Fibroblast of lung (primary cell): ENCODE measurements around the gene SAXO1. TPM values are rescaled to one million over a fixed set of nuclear protein-coding genes. Genes with fewer than 3 reads are reported as not detected.

Experiments
- DNase-seq, 2 donors: peaks; one replicate each; pipeline versions ENCODE4 v3.0.0 to v3.0.0-alpha.2; 2010; ENCODE audit warnings: low read depth in 2 of 2
- H2AFZ ChIP-seq: 2 replicates; pipeline ENCODE4 v1.5.1; 2012; ENCODE audit warnings: low read length, control low read depth, inconsistent platforms
- H3K27ac ChIP-seq: 2 replicates; pipeline ENCODE4 v1.5.1; 2011; ENCODE audit warnings: low read length, control low read depth; ENCODE audit not compliant: insufficient read depth
- H3K27me3 ChIP-seq: 2 replicates; pipeline ENCODE4 v1.5.1; 2011; ENCODE audit warnings: mild to moderate bottlenecking, low read length; ENCODE audit not compliant: control insufficient read depth, insufficient read depth
- H3K36me3 ChIP-seq: 2 replicates; pipeline ENCODE4 v1.5.1; 2011; ENCODE audit warnings: low read length; ENCODE audit not compliant: control insufficient read depth, insufficient read depth
- H3K4me1 ChIP-seq: 2 replicates; pipeline ENCODE4 v1.5.1; 2011; ENCODE audit warnings: low read length; ENCODE audit not compliant: control insufficient read depth, insufficient read depth; ENCODE audit errors: extremely low read depth
- H3K4me2 ChIP-seq: 2 replicates; pipeline ENCODE4 v1.5.1; 2011; ENCODE audit warnings: low read length, control low read depth; ENCODE audit not compliant: insufficient read depth; ENCODE audit errors: extremely low read depth
- H3K4me3 ChIP-seq, 4 experiments: fragments of 200-600 bp in 1 of 4; sonication (generic) in 1 of 4; replicated peaks in 1 of 4; 2 replicates each; pipeline ENCODE4 v1.5.1; 2011 to 2016; ENCODE audit warnings: low read length in 4 of 4, low read depth in 3 of 4, mild to moderate bottlenecking in 3 of 4, control low read depth in 2 of 4, inconsistent platforms in 1 of 4, mixed read lengths in 1 of 4; ENCODE audit not compliant: insufficient read depth in 1 of 4; ENCODE audit errors: control extremely low read depth in 1 of 4
- H3K79me2 ChIP-seq: 2 replicates; pipeline ENCODE4 v1.5.1; 2012; ENCODE audit warnings: mild to moderate bottlenecking, low read length, inconsistent platforms; ENCODE audit not compliant: control insufficient read depth, insufficient read depth
- H3K9ac ChIP-seq: 2 replicates; pipeline ENCODE4 v1.5.1; 2011; ENCODE audit warnings: mild to moderate bottlenecking, low read length, control low read depth; ENCODE audit not compliant: insufficient read depth
- H3K9me3 ChIP-seq: 2 replicates; pipeline ENCODE4 v1.5.1; 2012; ENCODE audit warnings: low read depth, low read length; ENCODE audit not compliant: control insufficient read depth, insufficient read depth
- H4K20me1 ChIP-seq: 2 replicates; pipeline ENCODE4 v1.5.1; 2011; ENCODE audit warnings: low read length; ENCODE audit not compliant: control insufficient read depth, insufficient read depth; ENCODE audit errors: extremely low read depth
- CTCF ChIP-seq, 2 donors: IDR thresholded peaks in 1 of 2; conservative IDR thresholded peaks in 1 of 2; 1 replicate in 1 of 2; 2 replicates in 1 of 2; pipeline ENCODE4 v1.5.1; 2011 to 2012; ENCODE audit warnings: low read length in 2 of 2, control low read depth in 1 of 2, inconsistent platforms in 1 of 2, low read depth in 1 of 2, mild to moderate bottlenecking in 1 of 2
- EZH2 ChIP-seq: IDR thresholded peaks from 2 replicates; pipeline ENCODE4 v1.5.1; 2012; ENCODE audit warnings: low read length, control low read depth, mild to moderate bottlenecking; ENCODE audit errors: missing control alignments
- polyA plus RNA-seq, 2 donors: library from polyadenylated mRNA; depleted of rRNA in 1 of 2; stranded (reverse) in 1 of 2; unstranded in 1 of 2; fragments of >200 nt; gene quantifications; 2 replicates each; pipeline ENCODE4 v1.2.1, GENCODE V29; 2011 to 2012; ENCODE audit warnings: missing spikeins in 1 of 2
- total RNA-seq: library from RNA; depleted of rRNA; stranded (reverse); fragments of >200 nt; gene quantifications from 2 replicates; pipeline ENCODE4 v1.2.1, GENCODE V29; 2014

The SAXO1 gene
- total and polyA plus RNA-seq, 2 donors (not counting 1 experiment from before 2014, with no cell fraction given) = 0.01 to 0.17 TPM

DNA sequence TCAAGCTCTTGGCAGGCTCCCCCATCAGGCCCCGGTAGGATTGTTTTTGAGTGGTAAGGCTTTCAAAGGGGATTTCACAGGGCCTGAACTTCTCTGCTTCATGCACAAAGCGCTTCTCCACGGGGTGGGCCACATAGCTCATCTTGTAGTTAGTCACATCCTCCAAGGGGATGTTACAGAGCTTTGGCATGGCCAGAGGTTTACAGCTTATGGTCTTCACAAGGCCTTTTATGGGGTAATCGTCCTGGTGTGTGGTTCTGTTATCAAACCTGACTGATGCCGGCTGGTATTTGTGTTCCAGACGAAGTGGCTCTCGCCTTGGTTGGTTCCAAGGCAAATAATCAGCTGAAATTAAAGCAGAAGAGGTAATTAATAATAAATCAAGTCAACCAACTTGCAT, 104.3 kb downstream of the SAXO1 start:
- no peak overlapping the region for H3K9ac ChIP-seq
- H3K27me3 ChIP-seq = no peaks in the 10 kb centered on the region
- peak in 1 of 2 donors; percentile 85 for DNase-seq
- no peaks in the 10 kb centered on the region for H3K79me2 ChIP-seq
- no peaks in the 10 kb centered on the region for H3K4me1 ChIP-seq
- H3K27ac ChIP-seq = no peak overlapping the region
- H3K36me3 ChIP-seq = no peaks in the 10 kb centered on the region
- H3K4me2 ChIP-seq = no peak overlapping the region
- H3K4me3 ChIP-seq = no peak overlapping the region
- H2AFZ ChIP-seq = no peak overlapping the region
- no peak for TF ChIP-seq EZH2
- TF ChIP-seq CTCF (conservative IDR thresholded peaks at IDR 0.05 in 1 of 2, IDR thresholded peaks at IDR 0.05 in 1 of 2; ENCODE audit: low read depth in 1 of 2, low read length in 2 of 2) = no peak
- H3K9me3 ChIP-seq = no peaks in the 10 kb centered on the region
- no peaks in the 10 kb centered on the region for H4K20me1 ChIP-seq

DNA sequence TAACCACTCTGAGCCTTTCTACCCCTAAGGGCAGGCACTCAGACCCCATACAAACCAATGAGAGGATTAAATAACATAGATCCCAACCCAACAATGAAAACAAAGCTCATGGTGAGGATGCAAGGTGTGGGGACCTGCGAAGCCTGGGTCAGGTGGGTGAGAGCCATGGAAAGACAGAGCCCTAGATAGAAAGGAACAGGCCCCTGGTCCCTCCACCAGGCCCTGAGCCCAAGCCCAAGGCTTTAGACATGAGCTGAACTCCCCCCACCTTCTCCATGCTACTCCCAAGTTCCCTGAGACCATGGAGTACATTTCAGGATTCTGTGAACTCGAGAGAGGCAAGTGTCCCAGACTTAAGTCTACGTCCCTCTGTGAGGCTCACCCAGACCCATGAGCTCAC, 106.5 kb downstream of the SAXO1 start:
- TF ChIP-seq EZH2 = no peak
- Histone ChIP-seq H3K36me3 (no peaks in the 10 kb centered on the region), H2AFZ (no peak overlapping the region), H3K27ac (no peak overlapping the region), H3K9me3 (no peaks in the 10 kb centered on the region), H3K27me3 (no peaks in the 10 kb centered on the region), H4K20me1 (no peaks in the 10 kb centered on the region), H3K9ac (no peak overlapping the region), H3K4me1 (no peaks in the 10 kb centered on the region), H3K4me3 (no peak overlapping the region), H3K4me2 (no peak overlapping the region), H3K79me2 (no peaks in the 10 kb centered on the region)
- DNase-seq = no peak

- H3K27ac ChIP-seq = no peak overlapping the region
- no peaks in the 10 kb centered on the region for H3K27me3 ChIP-seq
- no peaks in the 10 kb centered on the region for H3K79me2 ChIP-seq
- H3K9me3 ChIP-seq = no peaks in the 10 kb centered on the region
- TF ChIP-seq CTCF (conservative IDR thresholded peaks at IDR 0.05 in 1 of 2, IDR thresholded peaks at IDR 0.05 in 1 of 2; ENCODE audit: low read depth in 1 of 2, low read length in 2 of 2) = no peak
- no peak for TF ChIP-seq EZH2
- H3K9ac ChIP-seq = no peak overlapping the region
- no peaks in the 10 kb centered on the region for H3K4me1 ChIP-seq
- DNase-seq = no peak
- H2AFZ ChIP-seq = no peak overlapping the region
- H4K20me1 ChIP-seq = no peaks in the 10 kb centered on the region
- no peaks in the 10 kb centered on the region for H3K36me3 ChIP-seq
- H3K4me2 ChIP-seq = no peak overlapping the region
- H3K4me3 ChIP-seq = no peak overlapping the region
Observed at GRCh38 chr9:18925880-18926279, 107.1 kb downstream of the SAXO1 start.
